HepG2 (cell line): Measurements from ENCODE around the gene EBPL. TPM values are rescaled to one million over a fixed set of nuclear protein-coding genes. Genes with fewer than 3 reads are reported as not detected.

Experiments
- BORCS8-MEF2B ChIP-seq: sonication (generic); formaldehyde crosslinking; IDR thresholded peaks from 2 replicates; pipeline ENCODE4 v1.8.0; 2022; ENCODE audit warnings: mild to moderate bottlenecking, missing genetic modification reagents
- DR1 ChIP-seq: sonication (generic); formaldehyde crosslinking; IDR thresholded peaks from 2 replicates; pipeline ENCODE4 v1.8.0; 2021; ENCODE audit warnings: mild to moderate bottlenecking, missing genetic modification reagents, inconsistent platforms
- ELK4 ChIP-seq: sonication (generic); formaldehyde crosslinking; IDR thresholded peaks from 2 replicates; pipeline ENCODE4 v1.9.0; 2021; ENCODE audit warnings: missing genetic modification reagents, borderline replicate concordance
- GATAD2A ChIP-seq: IDR thresholded peaks from 2 replicates; pipeline ENCODE4 v1.6.1; 2016
- HDAC1 ChIP-seq: sonication (generic); formaldehyde crosslinking; IDR thresholded peaks from 2 replicates; pipeline ENCODE4 v1.5.1; 2020; ENCODE audit warnings: mild to moderate bottlenecking, missing genetic modification reagents
- PCBP1 ChIP-seq: fragments of 200-400 bp; formaldehyde crosslinking; IDR thresholded peaks from 2 replicates; pipeline ENCODE4 v1.6.1; 2017; ENCODE audit warnings: mild to moderate bottlenecking, low read depth, low read length, borderline replicate concordance
- RCOR2 ChIP-seq: IDR thresholded peaks from 2 replicates; pipeline ENCODE4 v1.6.1; 2016; ENCODE audit warnings: missing biosample characterization, missing genetic modification reagents
- SOX5 ChIP-seq: IDR thresholded peaks from 2 replicates; pipeline ENCODE4 v1.6.1; 2016; ENCODE audit warnings: borderline replicate concordance
- TFE3 ChIP-seq: IDR thresholded peaks from 2 replicates; pipeline ENCODE4 v1.6.1; 2016
- YEATS4 ChIP-seq: sonication (generic); formaldehyde crosslinking; IDR thresholded peaks from 2 replicates; pipeline ENCODE4 v1.4.0; 2020; ENCODE audit warnings: missing genetic modification reagents, borderline replicate concordance
- ZFX ChIP-seq: sonication (generic); formaldehyde crosslinking; IDR thresholded peaks from 2 replicates; pipeline ENCODE4 v1.4.0; 2020; ENCODE audit warnings: mild to moderate bottlenecking, low read depth, missing genetic modification reagents, moderate library complexity
- ZNF280D ChIP-seq: sonication (generic); formaldehyde crosslinking; IDR thresholded peaks from 2 replicates; pipeline ENCODE4 v1.5.1; 2020; ENCODE audit warnings: mild to moderate bottlenecking, missing genetic modification reagents
- ZNF788 ChIP-seq: sonication (generic); formaldehyde crosslinking; IDR thresholded peaks from 2 replicates; pipeline ENCODE4 v1.5.0; 2020; ENCODE audit warnings: mild to moderate bottlenecking, missing genetic modification reagents, borderline replicate concordance
- ZSCAN22 ChIP-seq: sonication (generic); formaldehyde crosslinking; IDR thresholded peaks from 2 replicates; pipeline ENCODE4 v1.4.0; 2020; ENCODE audit warnings: mild to moderate bottlenecking, missing genetic modification reagents
- polyA plus RNA-seq, 8 experiments: library from polyadenylated mRNA; depleted of rRNA in 3 of 8; stranded (reverse) in 7 of 8; unstranded in 1 of 8; fragments of >200 nt; fragmentation: Illumina TruSeq in 4 of 8; extraction: Trizol in 4 of 8; gene quantifications; 2 replicates each; pipeline versions ENCODE4 v1.2.1 to v1.2.3, GENCODE V29; 2011 to 2016; ENCODE audit warnings: low read depth in 4 of 8, missing spikeins in 1 of 8, mixed read lengths in 1 of 8; ENCODE audit not compliant: insufficient read depth in 1 of 8
- total RNA-seq, 5 experiments: library from RNA; depleted of rRNA; stranded (reverse); fragments of >200 nt; fragmentation: Illumina TruSeq; extraction: Trizol; gene quantifications; 2 replicates each; pipeline ENCODE4 v1.2.3, GENCODE V29; 2016; ENCODE audit warnings: low read depth in 1 of 5
- TF ChIP-seq, protein P1 (sequence below): sonication (generic); formaldehyde crosslinking; IDR thresholded peaks from 2 replicates; pipeline ENCODE4 v1.5.1; 2020; ENCODE audit warnings: mild to moderate bottlenecking, missing genetic modification reagents, moderate library complexity
- TF ChIP-seq, protein P2 (sequence below): sonication (generic); formaldehyde crosslinking; IDR thresholded peaks from 2 replicates; pipeline ENCODE4 v1.8.0; 2022; ENCODE audit warnings: mild to moderate bottlenecking, missing genetic modification reagents; ENCODE audit not compliant: insufficient replicate concordance

EBPL gene
- total and polyA plus RNA-seq, 2 of the 13 experiments (the other 11 are each of a cell fraction or from before 2014, with no cell fraction given) = 96.5 to 152 TPM

- TF ChIP-seq, protein P1, sequence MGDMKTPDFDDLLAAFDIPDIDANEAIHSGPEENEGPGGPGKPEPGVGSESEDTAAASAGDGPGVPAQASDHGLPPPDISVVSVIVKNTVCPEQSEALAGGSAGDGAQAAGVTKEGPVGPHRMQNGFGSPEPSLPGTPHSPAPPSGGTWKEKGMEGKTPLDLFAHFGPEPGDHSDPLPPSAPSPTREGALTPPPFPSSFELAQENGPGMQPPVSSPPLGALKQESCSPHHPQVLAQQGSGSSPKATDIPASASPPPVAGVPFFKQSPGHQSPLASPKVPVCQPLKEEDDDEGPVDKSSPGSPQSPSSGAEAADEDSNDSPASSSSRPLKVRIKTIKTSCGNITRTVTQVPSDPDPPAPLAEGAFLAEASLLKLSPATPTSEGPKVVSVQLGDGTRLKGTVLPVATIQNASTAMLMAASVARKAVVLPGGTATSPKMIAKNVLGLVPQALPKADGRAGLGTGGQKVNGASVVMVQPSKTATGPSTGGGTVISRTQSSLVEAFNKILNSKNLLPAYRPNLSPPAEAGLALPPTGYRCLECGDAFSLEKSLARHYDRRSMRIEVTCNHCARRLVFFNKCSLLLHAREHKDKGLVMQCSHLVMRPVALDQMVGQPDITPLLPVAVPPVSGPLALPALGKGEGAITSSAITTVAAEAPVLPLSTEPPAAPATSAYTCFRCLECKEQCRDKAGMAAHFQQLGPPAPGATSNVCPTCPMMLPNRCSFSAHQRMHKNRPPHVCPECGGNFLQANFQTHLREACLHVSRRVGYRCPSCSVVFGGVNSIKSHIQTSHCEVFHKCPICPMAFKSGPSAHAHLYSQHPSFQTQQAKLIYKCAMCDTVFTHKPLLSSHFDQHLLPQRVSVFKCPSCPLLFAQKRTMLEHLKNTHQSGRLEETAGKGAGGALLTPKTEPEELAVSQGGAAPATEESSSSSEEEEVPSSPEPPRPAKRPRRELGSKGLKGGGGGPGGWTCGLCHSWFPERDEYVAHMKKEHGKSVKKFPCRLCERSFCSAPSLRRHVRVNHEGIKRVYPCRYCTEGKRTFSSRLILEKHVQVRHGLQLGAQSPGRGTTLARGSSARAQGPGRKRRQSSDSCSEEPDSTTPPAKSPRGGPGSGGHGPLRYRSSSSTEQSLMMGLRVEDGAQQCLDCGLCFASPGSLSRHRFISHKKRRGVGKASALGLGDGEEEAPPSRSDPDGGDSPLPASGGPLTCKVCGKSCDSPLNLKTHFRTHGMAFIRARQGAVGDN = peak; percentile 97
- TF ChIP-seq BORCS8-MEF2B (CRISPR knock-in tag) = peak; percentile 50; the same call in 1 of the 2 replicates
- peak; percentile 17 for TF ChIP-seq GATAD2A (CRISPR knock-in tag)
- no peak for TF ChIP-seq ELK4 (CRISPR knock-in tag)
- TF ChIP-seq PCBP1 = 0 out of 2 replicates have a peak, but pooled peaks have one; percentile 39
- TF ChIP-seq ZSCAN22 (CRISPR knock-in tag) = no peak
- TF ChIP-seq ZFX (CRISPR knock-in tag) = peak; percentile 77
- no peak for TF ChIP-seq DR1 (CRISPR knock-in tag)
- TF ChIP-seq SOX5 (CRISPR knock-in tag) = no peak
- TF ChIP-seq ZNF788 (CRISPR knock-in tag) = 0 out of 2 replicates have a peak, but pooled peaks have one; percentile 60
- peak; percentile 55 for TF ChIP-seq HDAC1
- peak; percentile 49; the same call in 1 of the 2 replicates for TF ChIP-seq RCOR2 (CRISPR knock-in tag)
- TF ChIP-seq TFE3 (CRISPR knock-in tag) = peak; percentile 20; the same call in 1 of the 2 replicates
- peak; percentile 63; the same call in 1 of the 2 replicates for TF ChIP-seq YEATS4 (CRISPR knock-in tag)
- no peak for TF ChIP-seq ZNF280D
- TF ChIP-seq, protein P2, sequence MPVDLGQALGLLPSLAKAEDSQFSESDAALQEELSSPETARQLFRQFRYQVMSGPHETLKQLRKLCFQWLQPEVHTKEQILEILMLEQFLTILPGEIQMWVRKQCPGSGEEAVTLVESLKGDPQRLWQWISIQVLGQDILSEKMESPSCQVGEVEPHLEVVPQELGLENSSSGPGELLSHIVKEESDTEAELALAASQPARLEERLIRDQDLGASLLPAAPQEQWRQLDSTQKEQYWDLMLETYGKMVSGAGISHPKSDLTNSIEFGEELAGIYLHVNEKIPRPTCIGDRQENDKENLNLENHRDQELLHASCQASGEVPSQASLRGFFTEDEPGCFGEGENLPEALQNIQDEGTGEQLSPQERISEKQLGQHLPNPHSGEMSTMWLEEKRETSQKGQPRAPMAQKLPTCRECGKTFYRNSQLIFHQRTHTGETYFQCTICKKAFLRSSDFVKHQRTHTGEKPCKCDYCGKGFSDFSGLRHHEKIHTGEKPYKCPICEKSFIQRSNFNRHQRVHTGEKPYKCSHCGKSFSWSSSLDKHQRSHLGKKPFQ = peak; percentile 32
These were observed 65.8 kb downstream of the EBPL start (continued) for GRCh38 chr13:49625392-49626079.
